GM12873 (cell line): ENCODE results near the gene TRIM33.

Source experiments
- CTCF ChIP-seq: IDR thresholded peaks from 2 replicates; pipeline ENCODE4 v1.5.1; 2012; ENCODE audit warnings: low read depth, mild to moderate bottlenecking, moderate library complexity, low read length, control low read depth; ENCODE audit not compliant: insufficient read depth; ENCODE audit errors: missing control alignments

Gene TRIM33

GRCh38 chr1:114423455-114423854, 87.5 kb downstream of the TRIM33 start:
- no peak for TF ChIP-seq CTCF

DNA sequence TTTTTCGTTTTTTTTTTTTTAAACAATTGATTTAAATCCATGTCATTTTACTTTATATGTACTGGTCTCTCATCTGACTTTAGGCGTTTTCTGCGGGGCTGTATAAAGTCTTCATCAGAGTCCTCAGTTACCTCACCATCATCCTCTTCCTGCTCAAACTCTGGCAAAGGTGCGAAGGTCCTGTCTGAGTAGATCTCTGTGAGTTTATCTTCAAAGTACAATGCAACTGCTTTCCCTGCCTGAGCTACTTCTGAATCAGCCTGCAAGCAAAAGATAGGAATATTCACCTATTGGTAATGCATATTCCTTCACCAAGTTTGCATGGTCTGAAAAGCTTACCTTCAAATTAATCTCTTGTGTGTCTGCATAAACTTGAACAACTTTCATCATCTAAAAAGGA, 113.4 kb downstream of the TRIM33 start:
- no peak for TF ChIP-seq CTCF

DNA sequence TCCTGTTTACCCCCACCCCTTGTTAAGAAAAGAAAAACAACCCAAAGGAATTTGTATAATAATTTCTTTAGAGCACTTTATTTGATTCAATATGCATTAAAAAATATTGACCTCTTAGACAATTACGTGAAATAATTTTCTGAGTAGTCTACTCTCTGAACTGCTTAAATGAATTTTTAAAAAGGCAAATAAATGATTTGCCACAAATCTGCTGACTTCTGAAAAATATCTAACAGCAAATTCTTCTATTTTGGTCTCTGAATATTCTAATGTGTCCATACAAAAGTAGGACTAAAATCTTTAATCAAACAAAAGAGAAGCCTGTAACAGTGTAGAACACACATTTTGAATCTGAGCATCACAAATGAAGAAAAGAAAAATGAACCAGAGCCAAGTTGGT, 115.1 kb downstream of the TRIM33 start:
- no peak for TF ChIP-seq CTCF

DNA sequence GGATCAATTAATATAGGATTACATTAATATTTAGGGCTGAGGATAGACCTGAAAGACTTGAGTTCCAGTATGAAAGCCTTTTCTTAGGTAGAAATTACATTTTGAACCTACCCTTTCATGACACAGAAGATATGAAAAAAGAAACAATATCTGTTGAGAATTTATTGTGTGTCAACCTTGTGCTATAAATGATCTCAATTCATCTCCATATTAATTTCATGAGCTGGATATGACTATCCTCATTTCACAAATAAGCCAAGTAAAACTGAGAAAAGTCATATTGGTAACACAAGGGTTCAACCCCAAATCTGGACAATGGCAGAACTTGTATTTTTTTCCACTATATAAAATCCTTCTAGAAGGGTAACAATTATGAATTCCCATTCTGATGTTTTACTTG, 120.0 kb downstream of the TRIM33 start:
- no peak for TF ChIP-seq CTCF

DNA sequence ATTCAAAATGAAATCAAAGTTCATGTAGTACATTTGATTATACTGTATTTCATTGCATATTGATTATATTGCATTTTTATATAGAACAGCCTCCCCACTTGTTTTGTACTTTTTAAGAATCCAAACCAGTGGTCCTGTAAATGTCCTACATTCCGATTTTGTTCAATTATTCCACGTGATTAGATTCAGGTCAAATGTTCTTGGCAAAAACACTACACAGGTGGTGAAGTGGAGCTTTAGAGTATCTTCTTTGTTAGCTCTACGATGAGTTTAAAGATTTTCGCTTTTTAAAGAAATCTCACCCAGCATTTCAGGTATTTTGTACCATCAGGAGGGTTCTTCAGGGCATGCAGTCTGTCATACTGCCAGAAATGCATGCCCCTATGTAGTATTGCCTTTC, 120.6 kb downstream of the TRIM33 start:
- no peak for TF ChIP-seq CTCF

DNA sequence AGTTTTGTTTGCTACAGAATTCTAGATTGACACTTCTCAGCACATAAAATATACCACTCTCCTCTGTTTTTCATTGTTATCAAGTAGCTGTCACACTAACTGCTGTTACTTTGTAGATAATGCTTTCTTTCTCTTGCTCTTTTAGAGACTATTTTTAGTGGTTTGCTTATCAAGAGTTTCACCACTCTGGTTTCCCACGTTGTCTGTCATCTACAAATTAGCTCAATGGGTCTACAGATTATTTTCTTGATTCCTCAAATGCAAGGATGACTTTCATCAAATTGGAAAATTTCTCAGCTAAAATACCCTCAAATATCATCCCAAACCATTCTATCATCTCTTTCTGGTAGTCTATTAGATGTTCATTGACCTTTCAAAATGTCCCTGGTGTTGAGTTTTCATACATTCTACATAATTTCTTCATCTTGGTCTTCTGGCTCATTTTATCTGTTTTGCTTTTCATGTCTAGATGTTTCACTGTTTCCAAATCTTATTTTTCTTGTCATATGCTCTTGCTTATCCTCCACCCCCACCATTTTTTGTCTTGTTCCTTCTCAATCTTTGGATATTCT, 122.5 kb downstream of the TRIM33 start:
- TF ChIP-seq CTCF = no peak

DNA sequence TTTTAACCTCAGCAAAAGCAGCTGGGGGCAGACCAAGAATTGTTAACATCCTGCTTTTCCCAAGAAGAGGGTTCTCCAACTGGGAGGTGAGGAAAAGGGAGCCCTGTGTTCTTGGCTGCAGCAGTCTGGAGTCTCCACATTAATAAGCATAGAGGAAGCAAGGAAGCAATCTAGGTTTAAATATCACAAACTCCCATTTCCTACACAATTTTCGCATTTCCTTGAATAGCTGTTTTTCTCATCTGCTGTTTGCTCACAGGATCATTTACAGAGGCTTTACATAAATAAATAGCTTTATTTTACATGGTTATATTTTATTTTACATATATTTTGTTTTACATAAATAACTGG, 124.0 kb downstream of the TRIM33 start:
- no peak for TF ChIP-seq CTCF
